HG02884 (cell line): Measurements from ENCODE around the gene HMX1.

Experiments
- ATAC-seq: cut with Tn5 transposase; IDR thresholded peaks from one replicate; pipeline ENCODE4 v1.9.1; 2021; ENCODE audit warnings: mild to moderate bottlenecking, moderate library complexity; ENCODE audit not compliant: unreplicated experiment

Gene HMX1

DNA sequence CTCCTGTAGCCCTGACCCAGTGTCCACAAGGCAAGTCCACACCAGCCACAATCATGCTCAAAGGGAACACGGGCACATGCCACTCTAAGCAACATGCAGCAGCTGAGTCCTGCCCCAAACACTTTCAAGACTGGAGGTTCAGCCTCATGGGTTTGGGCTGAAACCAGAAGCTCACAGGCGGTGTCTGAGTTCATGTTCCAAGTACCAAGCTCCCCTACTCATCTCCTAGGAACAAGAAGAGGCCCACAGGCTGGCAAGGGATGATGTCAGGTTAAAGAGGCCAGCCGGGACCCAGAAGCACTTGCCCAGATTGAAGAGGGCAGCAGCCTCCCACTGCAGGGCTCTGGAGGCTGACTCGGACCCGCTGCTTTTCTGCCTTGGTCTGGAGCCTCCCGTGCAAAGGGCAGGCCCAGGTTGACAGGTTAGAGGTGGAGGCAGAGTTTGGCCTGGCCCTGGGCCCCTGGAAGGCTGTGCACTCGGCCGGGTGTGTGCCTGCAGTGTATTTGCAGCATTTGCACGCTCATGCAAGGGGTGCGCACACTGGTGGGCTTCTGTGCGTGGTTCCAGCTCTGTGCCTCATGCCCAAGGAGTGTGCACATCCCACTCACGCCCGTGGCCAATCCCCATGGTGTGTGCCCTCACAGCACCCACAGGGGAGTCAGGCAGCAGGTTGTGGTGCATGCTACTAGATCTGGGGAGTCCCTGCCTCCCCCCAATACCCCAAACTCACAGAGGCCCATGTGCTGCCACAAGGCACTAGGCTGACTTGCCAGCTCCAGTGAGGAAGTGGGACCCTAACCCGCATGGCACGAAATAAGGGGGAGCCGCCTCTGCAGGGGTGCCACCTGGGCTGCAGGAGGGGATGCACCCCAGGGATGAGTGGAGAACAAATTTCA is 2.4 kb downstream of the HMX1 start:
- ATAC-seq, result no peak

DNA sequence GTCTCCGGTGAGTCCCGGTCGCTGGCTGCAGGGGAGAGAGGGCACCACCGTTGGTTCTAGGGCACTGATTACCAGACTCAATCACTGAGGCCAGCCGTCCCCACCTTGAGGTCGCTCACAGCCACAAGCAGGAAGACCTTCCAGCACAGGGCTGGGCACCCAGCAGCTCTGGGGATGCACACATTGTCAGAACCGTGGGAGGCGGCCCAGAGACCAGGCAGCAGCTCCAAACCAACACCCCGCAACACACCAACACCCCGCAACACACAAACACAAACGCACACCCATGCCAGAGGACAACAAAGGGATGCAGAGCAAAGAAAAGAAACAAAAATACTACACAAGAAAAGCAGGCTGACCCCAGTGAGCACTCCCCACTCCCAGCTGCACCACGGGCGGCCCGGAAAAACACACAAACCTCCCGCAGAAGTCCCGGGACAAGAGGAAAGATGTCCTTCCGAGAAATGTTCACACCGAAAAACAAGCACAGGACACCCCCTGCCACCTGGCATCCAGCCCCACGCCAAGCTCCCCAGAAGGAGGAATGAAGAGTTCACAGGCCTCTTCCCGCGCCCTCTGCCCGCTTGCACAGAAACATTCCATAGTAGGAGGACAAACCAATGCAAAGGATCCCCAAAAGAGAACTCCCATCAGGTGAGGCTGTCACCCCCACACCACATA is 3.2 kb downstream of the HMX1 start:
- ATAC-seq, result no peak

DNA sequence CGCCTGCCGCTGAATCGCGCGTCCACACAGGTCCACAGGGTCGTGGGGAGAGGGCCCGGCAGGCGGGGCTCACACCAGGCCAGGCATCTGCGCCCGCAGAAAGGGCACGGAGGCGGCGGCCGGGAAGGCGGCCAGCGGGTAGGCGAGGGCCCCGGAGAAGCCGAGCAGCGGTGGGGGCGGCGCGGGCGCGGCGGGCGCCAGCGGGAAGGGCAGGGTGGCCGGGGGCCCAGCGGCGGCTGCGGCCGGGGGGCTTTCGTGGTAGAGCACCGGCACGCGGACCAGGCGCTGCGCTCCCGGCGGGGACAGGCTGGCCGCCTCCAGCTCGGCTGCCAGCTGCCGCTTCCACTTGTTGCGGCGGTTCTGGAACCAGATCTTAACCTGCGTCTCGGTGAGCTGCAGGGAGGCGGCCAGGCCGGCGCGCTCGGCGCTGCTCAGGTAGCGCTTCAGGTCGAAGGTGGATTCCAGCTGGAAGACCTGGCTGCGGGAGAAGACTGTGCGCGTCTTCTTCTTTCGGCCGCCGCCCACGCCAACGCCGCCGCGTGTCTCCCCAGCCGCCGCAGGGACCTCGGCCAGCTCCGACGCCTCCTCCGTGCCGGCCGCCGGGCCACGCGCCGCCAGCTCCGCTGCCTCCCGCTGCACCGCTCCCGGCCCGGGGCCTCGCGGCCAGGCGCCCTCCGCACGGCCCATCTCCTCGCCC is 3.9 kb downstream of the HMX1 start:
- no peak for ATAC-seq

DNA sequence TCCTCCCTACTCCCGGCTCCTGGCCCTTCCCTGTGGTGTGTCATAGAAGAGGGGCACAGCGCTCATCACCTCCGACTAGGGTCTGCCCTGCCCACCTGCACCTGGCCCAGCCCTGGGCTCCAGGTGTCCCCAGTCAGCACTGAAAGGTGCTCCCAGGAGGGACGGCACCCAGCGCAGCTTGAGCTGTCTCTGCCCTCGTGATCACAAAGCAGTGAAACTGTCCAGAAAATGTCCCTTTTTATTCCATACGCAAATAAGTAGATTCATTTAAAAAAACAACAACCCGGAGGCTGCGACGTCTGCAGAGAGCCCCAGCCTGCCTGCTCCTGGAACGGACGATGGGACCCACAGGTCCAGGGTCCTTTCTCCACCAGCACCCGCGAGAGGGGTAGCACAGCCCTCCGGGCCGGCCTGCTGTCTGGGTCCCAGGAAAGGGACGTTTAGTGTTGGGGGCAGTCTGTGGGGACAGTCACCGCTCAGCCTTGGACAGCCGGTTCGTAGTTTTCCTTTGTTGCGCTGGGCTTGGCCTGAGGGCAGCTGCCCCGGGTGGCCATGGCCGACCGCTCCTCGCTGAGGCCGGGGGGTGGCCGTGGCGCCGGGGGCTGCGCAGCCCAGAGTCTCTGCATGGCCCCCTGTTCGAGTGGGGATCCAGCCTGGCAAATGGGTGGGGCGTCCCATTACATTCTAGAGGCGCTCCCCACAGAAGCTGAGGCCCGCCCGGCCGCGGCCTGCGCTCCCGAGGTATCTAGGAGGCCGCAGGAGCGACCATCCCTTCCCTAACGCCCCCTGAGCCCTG is 4.6 kb downstream of the HMX1 start:
- no peak for ATAC-seq

DNA sequence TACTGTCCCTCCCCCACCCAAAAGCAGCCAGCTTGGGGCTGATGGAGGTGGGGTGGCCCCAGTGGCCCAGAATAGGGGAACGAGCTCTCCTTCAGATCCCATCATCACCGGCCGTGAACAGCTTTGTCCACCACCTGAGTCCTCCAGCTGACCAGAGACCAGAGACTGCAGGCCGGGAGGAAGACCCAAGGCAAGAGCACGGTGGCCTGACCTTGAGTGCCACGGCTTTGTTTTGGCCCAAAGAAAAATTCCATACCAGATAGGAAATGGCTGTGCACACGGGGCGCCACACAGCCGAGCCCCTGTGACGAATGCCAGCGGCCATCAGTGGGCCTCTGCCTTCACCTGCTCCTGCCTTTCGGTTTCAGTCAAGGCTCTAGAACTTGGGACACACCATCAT is 5.2 kb downstream of the HMX1 start:
- no peak for ATAC-seq

DNA sequence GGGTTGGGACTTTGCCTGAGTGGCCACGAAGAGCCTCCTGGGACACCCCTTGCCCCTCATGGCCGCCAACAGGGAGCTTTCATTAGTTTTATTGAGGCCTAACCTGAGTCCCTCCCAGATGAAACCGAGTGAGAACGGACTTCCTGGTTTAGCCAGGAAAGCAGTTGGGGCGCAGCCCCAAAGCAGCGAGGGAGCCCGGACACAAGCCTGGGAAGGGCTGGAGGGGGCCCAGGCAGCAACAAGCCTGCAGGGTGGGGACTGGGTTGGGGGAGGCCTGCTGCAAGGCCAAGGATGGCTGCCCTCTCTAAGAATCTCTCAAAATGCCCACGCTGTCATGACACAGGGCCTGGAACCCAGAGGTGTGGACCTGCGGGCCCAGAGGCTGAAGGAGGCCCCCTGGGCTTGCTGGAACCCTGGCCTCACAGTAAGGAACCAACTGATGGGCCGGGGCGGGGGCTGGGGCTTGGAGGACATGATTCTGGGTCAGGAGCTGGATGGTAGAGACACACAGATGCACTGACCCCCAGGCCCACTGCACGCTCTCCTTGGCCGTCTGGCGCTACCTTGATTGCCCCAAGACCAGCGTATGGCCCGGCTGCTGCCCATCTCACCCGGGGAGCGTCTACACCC is 5.8 kb downstream of the HMX1 start:
- no peak for ATAC-seq

DNA sequence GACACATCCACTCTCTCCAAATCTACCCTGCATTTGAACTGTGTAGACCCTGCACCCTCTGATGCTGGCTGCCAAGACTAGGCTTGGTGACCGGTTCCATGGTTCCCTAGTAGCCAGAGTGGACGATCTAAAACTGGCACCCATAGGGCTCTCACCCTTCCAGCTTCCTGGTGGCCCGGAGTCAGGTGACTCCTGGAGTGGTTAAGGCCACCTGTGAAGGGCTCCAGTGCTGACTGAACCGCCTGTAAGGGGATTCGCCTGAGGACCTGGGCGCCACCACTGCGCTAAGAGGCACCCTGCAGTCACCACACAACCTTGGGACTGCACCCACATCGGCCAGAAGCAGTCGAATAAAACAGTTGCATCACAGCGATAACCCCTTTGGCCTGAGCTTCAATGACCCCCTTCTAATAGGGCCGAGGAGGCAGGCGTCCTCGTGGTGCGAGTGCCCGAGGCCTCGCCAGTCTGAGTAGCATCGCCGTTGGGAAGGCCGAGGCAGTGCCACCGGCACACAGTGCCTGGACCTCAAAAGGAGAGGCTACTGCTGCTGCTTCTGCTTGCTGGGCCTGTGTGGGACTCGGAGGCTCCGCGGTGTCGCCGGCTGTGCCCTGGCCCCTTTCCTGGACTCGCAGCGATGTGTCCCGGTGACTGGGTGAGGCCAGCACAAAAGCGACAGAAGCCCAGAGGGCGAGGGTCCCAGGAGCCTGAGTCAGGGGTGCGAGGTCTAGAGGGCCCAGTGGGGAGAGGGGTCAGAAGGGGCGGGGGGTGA is 6.5 kb downstream of the HMX1 start:
- ATAC-seq, result no peak

DNA sequence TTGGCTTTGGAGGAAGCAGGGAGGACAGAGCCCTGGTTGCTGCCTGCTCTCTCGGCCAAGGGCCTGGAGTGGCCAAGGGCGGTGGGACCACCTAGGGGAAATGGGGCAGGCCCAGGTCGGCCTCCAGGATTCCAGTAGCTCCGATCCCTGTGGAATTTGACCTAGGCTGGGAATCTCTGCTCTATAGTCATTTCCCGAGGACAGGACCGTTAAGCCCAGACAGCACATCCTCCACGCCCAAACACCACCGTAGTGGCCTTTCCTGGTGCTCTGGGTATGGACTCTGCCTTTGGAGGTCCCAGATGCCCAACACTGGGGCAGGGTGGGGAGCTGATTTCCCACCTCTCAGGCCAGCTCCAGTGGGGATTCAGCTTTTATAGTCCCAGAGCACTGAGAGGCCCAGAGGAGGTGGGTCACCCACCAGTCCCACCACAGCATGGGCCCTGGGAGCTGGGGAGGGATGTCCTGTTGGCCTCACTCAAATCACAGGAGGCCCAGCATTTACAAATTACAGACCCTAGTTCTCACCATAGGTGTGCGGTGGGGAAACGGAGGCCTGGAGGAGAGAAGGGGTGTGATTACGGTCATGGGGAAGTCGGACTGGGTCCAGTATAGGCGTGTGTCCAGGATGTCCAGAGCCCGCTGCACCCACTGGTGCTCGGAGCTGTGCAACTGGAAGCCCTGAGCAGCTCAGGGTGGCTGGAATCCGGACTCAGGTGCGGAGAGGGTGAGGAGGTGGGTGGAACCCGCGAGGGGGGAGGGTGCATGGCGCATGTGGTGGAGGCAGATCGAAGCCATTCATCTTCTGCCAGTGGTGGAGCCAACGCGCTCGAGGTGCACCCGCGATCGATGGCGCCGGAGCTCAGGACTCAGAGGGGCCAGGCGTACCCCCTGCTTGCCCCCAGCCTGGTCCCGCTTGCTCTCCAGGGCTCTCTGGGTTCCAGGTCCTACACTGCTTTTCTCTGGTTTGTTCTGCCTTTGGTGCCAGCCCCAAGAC is 7.7 kb downstream of the HMX1 start:
- ATAC-seq, result no peak

DNA sequence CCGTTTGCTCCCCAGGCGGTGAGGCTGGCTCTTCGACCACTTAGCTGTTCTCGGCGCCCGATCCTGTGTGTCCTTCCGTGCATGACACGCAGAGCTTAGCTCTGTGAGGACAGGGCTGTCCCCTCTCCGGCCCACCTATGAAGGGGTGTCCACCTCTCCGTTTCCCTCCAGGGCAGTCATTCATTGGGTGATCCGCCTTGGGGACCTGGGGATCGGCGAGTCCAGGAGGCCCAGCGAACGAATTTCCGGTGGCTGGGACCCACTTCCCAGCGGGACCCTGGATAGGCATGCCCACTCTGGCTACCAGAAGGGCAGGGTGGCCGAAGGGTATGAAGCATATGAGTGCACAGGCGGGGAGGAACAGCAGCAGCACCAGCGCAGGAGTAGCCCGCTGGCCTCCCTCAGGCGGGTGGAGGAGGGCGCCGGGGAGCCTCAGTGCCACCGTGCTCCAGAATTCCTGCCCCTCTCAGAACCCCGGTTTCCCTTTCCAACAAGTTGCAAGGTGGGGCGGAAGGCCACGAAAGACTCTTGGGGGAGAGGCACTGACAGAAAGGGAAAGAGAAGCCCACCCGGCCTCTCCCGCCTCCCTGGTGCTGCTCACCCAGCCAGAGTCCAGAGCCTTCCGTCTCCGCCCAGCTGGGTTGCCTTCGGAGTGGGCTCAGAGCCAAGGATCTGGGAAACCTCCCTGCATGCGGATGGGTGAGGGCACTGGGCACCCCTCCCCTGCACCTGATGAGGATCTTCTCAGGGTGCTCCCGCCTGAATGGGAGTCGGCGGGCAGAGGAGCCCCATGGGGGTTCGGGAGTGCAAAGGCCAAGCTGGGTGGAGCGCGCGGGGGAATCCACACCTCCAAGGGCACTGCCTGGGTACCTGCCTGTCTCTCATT is 8.6 kb downstream of the HMX1 start:
- no peak for ATAC-seq

DNA sequence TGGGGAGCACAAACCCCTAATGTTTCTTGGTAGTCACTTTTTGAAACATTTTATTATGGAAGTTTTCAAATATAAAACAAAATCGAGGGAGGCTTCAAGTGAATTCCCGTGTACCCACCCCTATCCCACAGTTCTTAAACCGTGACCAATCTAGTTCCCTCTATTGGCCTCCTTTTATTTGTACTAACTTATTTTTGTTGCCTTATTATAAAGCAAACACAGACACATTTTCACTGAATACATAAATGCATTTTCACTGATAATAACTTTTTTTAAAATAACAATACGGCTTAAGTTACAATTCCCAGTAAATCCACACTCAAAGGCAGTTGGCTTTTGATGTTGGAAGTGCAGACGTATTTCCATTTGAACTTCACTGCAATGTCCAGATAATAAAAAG is 9.3 kb downstream of the HMX1 start:
- ATAC-seq, result no peak

DNA sequence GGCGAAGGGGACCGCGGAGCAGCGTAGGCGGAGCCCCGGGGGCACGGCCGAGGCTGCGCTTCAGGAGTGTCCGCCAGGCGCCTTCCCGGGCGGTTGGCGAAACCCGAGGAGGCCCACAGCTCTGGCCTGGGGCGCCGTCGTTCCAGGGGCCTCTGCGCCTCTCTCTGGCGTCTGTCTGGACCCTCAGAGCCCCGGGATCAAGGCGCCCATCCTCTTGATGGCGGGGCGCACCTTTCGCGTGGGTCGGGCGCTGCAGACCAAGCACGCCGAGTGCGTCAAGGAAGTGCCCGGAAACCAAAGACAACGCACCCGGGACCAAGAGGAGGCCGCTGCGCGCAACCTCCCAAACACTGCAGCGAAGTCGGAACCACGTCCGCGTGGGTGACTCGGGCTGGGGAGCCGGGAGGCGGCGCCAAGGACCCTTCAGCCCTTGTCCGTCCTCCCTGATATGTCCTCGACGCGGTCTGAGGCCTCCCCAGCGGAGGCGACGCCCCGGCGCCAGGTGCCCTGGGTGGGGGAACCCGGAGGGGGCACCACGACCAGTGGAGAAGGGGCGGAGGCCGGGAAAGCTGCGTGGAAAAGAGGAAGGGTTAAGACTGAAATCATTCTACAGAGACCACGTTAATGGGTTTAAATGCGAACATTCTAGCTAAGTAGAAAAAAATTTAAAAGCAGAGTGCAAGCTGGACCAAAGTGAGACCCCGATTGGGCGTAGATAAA is 9.9 kb downstream of the HMX1 start:
- ATAC-seq, result no peak

DNA sequence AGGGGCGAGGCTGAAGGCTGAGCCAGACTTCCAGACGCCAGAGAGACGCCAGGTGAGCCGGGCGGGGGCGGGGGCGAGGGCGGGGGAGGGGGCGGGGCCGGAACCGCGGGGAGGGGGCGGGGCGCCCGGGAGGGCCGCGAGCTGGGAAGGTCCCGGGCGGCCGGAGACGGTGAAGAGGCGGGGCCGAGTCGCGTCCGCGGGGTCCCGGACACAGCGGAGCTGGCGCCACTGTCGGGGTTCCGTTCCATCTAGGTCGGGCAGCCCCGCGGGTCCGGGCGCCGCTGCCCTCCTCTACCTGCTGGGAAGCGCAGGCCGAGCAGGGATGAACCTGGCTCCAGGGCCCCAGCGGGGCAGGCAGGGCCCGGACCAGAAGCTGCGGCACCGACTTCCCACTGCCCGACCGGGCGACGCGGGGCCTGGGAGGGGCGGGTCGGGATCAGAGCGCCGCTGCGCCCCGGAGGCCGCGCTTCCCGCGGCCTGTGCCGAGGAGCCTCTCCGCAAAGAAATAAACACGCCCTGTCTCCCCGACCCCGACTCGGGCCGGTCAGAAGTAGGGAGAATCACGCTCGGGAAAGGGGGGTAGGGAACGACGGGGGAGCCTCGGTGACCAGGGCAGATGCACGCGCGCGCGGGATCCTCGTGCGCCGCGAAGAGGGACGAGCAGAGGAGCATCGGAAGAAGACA is 10.6 kb downstream of the HMX1 start:
- no peak for ATAC-seq

DNA sequence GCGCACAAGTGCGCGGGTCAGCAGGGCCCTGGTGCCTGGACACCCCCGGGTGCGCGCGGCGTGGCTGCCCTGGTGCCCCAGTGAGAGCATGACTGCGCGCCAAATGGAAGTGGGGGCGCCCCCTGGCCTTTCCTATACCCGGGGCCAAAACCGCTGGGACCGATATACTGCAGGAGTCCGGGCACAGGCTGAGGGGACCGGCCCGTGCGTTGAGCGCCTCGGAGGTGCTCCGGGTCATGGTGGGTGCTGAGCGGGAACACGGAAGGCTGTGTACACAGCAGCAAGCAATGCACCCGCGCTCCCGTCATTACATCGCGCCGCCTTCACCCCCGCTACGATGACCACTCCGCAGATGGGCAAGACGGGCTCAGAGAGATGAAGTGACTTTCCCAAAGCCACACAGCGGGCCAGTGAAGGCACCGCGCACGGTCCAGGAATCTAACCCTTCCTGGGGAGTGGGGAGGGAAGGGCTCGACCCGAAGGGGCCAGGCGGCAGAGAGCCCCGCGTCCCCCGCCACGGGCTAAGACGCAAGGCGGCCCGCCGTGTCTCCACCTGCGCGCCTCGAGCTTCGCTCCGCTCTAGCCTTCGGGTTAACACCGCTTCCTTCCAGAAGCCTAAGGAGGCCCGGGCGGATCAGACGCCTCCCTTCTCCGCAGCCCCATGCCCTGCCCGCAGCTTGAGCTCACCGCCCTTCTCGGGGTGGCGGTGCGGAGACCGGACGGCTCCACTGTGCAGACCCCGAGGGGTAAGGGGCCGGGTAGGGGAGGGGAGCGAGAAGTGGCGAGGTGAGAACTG is 11.3 kb downstream of the HMX1 start:
- ATAC-seq, result no peak

DNA sequence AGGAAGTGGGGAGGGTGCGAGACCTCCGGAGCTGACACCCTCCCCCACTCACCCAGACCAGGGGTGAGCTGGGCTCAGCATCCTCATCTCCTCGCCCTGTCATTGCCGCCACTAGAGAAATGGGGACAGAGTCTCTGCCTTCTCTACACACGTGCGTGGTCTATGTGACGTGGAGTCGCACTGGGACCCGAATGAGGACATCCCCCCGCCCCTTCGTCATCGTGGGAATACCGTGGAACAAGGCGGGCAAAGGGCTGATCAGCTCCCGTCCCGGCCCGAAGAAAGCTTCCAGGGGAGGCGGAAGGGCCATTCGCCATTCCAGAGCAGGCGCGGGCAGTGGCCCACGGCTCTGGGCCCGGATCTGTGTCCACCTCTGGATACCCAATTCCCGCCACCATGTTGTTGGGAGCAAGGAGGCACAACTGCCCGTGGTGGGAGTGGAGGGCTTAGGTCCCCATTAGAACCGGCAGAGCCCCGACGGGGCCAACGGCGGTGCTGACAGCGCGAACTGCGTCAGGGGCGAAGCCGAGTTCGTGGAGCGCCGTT is 12.0 kb downstream of the HMX1 start:
- no peak for ATAC-seq

DNA sequence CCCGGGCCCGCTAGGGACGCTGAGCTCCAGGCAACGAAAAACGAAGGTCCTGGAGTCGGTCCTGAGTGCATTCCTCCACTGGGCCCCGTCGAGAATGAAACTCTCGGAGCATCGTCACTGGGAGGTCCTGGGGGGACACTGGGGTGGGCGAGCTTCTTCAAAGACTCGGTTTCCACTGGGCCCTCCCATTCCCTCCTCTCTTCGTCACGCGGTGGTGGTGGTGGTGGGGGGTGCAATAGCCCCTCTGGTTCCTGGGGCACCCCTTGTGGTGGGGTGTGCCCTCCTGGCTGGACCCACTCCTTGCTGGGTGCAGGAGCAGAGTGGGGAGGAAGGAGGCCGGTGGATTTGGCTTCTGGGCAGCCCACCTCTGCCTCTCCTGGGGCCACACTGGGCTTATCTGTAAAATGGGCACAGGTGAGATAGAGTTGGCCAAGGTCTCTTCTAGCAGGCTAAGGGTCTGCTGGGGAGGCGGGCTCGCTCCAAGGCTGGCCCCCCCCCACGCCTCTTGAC is 12.9 kb downstream of the HMX1 start:
- no peak for ATAC-seq
